A549 (cell line): Measurements from ENCODE around the gene ATP13A5. TPM values are rescaled to one million over a fixed set of nuclear protein-coding genes. Genes with fewer than 3 reads are reported as not detected.

Experiments used
- ATAC-seq, 2 experiments: fragments of 200-7000 bp in 1 of 2; fragments of >200 bp in 1 of 2; cut with Nextera tagmentation in 1 of 2; cut with Tn5 transposase in 1 of 2; 3 replicates each; pipeline versions ENCODE4 v1.8.0 to v1.9.1; 2018 to 2020; ENCODE audit warnings: mild to moderate bottlenecking in 1 of 2, moderate library complexity in 1 of 2
- CTCF ChIA-PET: fragments of 300-600 bp; sonication (Branson Sonifier 250); formaldehyde crosslinking; extraction: SDS; loops from one replicate; lab custom pipeline; 2021; ENCODE audit warnings: antibody characterized with exemption, inconsistent platforms; lab: Yijun Ruan, JAX
- POLR2A ChIA-PET: fragments of 350-600 bp; formaldehyde crosslinking; extraction: SDS; loops from one replicate; lab custom pipeline; 2021; ENCODE audit warnings: antibody characterized with exemption, inconsistent platforms; lab: Yijun Ruan, JAX
- DNase-seq, 2 experiments: peaks; one replicate each; pipeline versions ENCODE4 v3.0.0 to v3.0.0-alpha.2; 2011 to 2016; ENCODE audit warnings: low read depth in 1 of 2, low spot score in 1 of 2
- FAIRE-seq: peaks from 2 replicates; lab custom pipeline; 2011; peaks lifted over from hg19 to GRCh38; lab: Jason Lieb, UNC
- H3K27ac ChIP-seq, 2 experiments: fragments of >200 bp; sonication (Bioruptor Twin); formaldehyde crosslinking; 3 replicates each; pipeline ENCODE4 v1.5.1; 2016 to 2017
- H3K4me1 ChIP-seq: fragments of >200 bp; sonication (Bioruptor Twin); formaldehyde crosslinking; 3 replicates; pipeline ENCODE4 v1.6.1; 2016
- H3K4me2 ChIP-seq: fragments of >200 bp; sonication (Bioruptor Twin); formaldehyde crosslinking; 3 replicates; pipeline ENCODE4 v1.6.1; 2016
- H3K4me3 ChIP-seq: fragments of >200 bp; sonication (Bioruptor Twin); formaldehyde crosslinking; 3 replicates; pipeline ENCODE4 v1.5.1; 2016
- H3K9me3 ChIP-seq: fragments of >200 bp; sonication (Bioruptor Twin); formaldehyde crosslinking; 3 replicates; pipeline ENCODE4 v1.6.1; 2016
- BCL3 ChIP-seq: fragments of >200 bp; sonication (Bioruptor Twin); formaldehyde crosslinking; IDR thresholded peaks from 3 replicates; pipeline ENCODE4 v1.6.1; 2016
- CBX2 ChIP-seq: fragments of 200-600 bp; sonication (generic); IDR thresholded peaks from 2 replicates; pipeline ENCODE4 v1.6.1; 2016; ENCODE audit warnings: low read depth, mild to moderate bottlenecking, borderline replicate concordance
- EP300 ChIP-seq, 2 experiments: fragments of >200 bp; sonication (Bioruptor Twin); formaldehyde crosslinking; IDR thresholded peaks; 2 replicates in 1 of 2; 3 replicates in 1 of 2; pipeline ENCODE4 v1.6.1; 2016 to 2017
- HEYL ChIP-seq: fragments of 250-450 bp; sonication (Bioruptor Pico); IDR thresholded peaks from 2 replicates; pipeline ENCODE4 v1.8.0; 2021; ENCODE audit warnings: mild to moderate bottlenecking, moderate library complexity
- HOXA7 ChIP-seq: fragments of 250-450 bp; sonication (Bioruptor Pico); IDR thresholded peaks from 2 replicates; pipeline ENCODE4 v1.5.0; 2020; ENCODE audit warnings: mild to moderate bottlenecking, moderate library complexity
- HOXB13 ChIP-seq: fragments of 250-450 bp; sonication (Bioruptor Pico); IDR thresholded peaks from 2 replicates; pipeline ENCODE4 v1.5.0; 2020; ENCODE audit warnings: low read depth, mild to moderate bottlenecking, moderate library complexity
- MYC ChIP-seq: IDR thresholded peaks from 2 replicates; pipeline ENCODE4 v1.6.1; 2012; ENCODE audit warnings: mild to moderate bottlenecking, inconsistent platforms, low read length, improper control_type of control experiment, borderline replicate concordance
- NFE2L2 ChIP-seq: fragments of 150-350 bp; conservative IDR thresholded peaks from 2 replicates; pipeline ENCODE4 v1.6.1; 2014; ENCODE audit warnings: low read length
- PHF8 ChIP-seq: fragments of 200-600 bp; sonication (generic); IDR thresholded peaks from 2 replicates; pipeline ENCODE4 v1.6.1; 2016; ENCODE audit warnings: low read depth, mild to moderate bottlenecking, antibody characterized with exemption, moderate library complexity, borderline replicate concordance
- RAD21 ChIP-seq, 2 experiments: fragments of >200 bp in 1 of 2; sonication (Bioruptor Twin) in 1 of 2; formaldehyde crosslinking in 1 of 2; IDR thresholded peaks in 1 of 2; conservative IDR thresholded peaks in 1 of 2; 2 replicates in 1 of 2; 3 replicates in 1 of 2; pipeline ENCODE4 v1.6.1; 2012 to 2018; ENCODE audit warnings: inconsistent platforms in 1 of 2
- RARB ChIP-seq: fragments of 250-450 bp; sonication (Bioruptor Pico); IDR thresholded peaks from 2 replicates; pipeline ENCODE4 v1.8.0; 2021; ENCODE audit warnings: mild to moderate bottlenecking, moderate library complexity
- RNF2 ChIP-seq: fragments of 200-600 bp; sonication (generic); IDR thresholded peaks from 2 replicates; pipeline ENCODE4 v1.6.1; 2016; ENCODE audit warnings: low read depth, mild to moderate bottlenecking, antibody characterized with exemption, moderate library complexity, borderline replicate concordance
- SREBF2 ChIP-seq: fragments of 450-650 bp; IDR thresholded peaks from 2 replicates; pipeline ENCODE4 v1.6.1; 2014; ENCODE audit warnings: mild to moderate bottlenecking, moderate library complexity
- TP53 ChIP-seq: fragments of 250-450 bp; sonication (Bioruptor Pico); IDR thresholded peaks from 2 replicates; pipeline ENCODE4 v1.5.0; 2021; ENCODE audit warnings: mild to moderate bottlenecking, moderate library complexity
- ZC3H11A ChIP-seq: fragments of 450-650 bp; IDR thresholded peaks from 2 replicates; pipeline ENCODE4 v1.6.1; 2014; ENCODE audit warnings: antibody characterized with exemption, mild to moderate bottlenecking
- ZFP36 ChIP-seq: fragments of 450-650 bp; IDR thresholded peaks from 2 replicates; pipeline ENCODE4 v1.6.1; 2014; ENCODE audit warnings: borderline replicate concordance; ENCODE audit not compliant: partially characterized antibody
- ZNF302 ChIP-seq: fragments of 250-450 bp; sonication (Bioruptor Pico); IDR thresholded peaks from 2 replicates; pipeline ENCODE4 v1.9.0; 2021; ENCODE audit warnings: inconsistent platforms, mild to moderate bottlenecking, moderate library complexity
- WGBS: methylation state at CpG from one replicate; pipeline ENCODE4 v1.1.6; 2017; ENCODE audit errors: missing lambda C conversion rate; 5-methylcytosine and 5-hydroxymethylcytosine counted together
- polyA plus RNA-seq, 4 experiments: library from polyadenylated mRNA; depleted of rRNA in 3 of 4; stranded (reverse); fragments of >200 nt; fragmentation: RNase III in 1 of 4; extraction: RNeasy Plus Mini Kit Qiagen cat#74134 plus additional on column Dnase treatment in 1 of 4; gene quantifications; 2 replicates in 3 of 4; 3 replicates in 1 of 4; pipeline ENCODE4 v1.2.3, GENCODE V29; 2011 to 2017
- TF ChIP-seq, protein P1 (sequence below): fragments of 150-350 bp; IDR thresholded peaks from 2 replicates; pipeline ENCODE4 v1.6.1; 2014; ENCODE audit warnings: low read depth, mild to moderate bottlenecking, low read length
- TF ChIP-seq, protein P2 (sequence below): fragments of 250-450 bp; sonication (Bioruptor Pico); IDR thresholded peaks from 2 replicates; pipeline ENCODE4 v1.5.0; 2020; ENCODE audit warnings: low read depth, mild to moderate bottlenecking, moderate library complexity

ATP13A5 gene
- polyA plus RNA-seq, 2 of the 4 experiments (the other 2 are of a cell fraction): not detected

DNA sequence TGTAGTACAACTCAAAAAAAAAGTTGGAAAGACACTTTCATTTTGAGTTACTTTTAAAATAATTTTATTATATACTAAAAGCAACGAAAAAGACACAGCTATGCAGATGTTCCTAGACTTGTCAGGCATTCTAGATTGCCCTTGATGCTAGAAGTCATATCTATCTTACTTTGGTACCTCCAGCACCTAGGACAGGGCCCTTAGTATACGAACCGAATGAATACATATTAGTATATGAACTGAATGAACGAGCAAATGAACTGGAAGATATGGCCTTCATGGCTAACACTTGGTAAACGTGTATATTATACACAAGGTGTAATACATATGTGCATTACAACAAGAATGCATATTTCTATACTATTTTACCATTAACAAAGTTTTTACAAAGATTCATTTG, 24.1 kb downstream of the ATP13A5 start (continued):
- TF ChIP-seq, protein P1, sequence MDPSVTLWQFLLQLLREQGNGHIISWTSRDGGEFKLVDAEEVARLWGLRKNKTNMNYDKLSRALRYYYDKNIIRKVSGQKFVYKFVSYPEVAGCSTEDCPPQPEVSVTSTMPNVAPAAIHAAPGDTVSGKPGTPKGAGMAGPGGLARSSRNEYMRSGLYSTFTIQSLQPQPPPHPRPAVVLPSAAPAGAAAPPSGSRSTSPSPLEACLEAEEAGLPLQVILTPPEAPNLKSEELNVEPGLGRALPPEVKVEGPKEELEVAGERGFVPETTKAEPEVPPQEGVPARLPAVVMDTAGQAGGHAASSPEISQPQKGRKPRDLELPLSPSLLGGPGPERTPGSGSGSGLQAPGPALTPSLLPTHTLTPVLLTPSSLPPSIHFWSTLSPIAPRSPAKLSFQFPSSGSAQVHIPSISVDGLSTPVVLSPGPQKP: no peak
- no peak for TF ChIP-seq BCL3

DNA sequence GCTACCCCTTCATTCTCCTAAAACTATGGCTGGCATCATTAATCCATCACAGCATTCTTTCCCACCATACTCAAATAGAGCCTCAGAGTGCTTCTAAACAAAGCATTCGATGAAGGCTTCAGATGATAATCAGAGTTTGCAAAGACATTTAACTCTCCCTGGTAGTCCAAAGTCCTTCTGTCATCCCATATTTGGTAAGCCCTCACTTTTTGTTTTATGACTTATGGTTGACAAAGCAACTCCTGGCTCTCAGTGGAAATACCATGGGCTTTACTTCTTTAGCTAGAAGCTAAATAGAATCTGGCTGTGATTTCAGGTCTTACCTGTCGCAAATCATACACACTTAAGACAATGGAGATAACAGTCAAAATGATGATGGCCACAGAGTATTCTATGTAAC, 27.8 kb downstream of the ATP13A5 start:
- POLR2A ChIA-PET: no interaction called here
- FAIRE-seq: no peak

GRCh38 chr3:193348686-193349085, 29.9 kb downstream of the ATP13A5 start:
- DNase-seq (no peak), ATAC-seq (no peak), FAIRE-seq (no peak)
- Histone ChIP-seq H3K27ac (no peak overlapping the region), H3K4me1 (no peaks in the 10 kb centered on the region), H3K9me3 (no peaks in the 10 kb centered on the region), H3K4me2 (no peak overlapping the region), H3K4me3 (no peak overlapping the region)
- ChIA-PET POLR2A (no interaction called here), CTCF (no interaction called here)
- no peak for TF ChIP-seq MYC
- TF ChIP-seq ZFP36: no peak
- no peak for TF ChIP-seq SREBF2
- no peak for TF ChIP-seq CBX2
- TF ChIP-seq, protein P2, sequence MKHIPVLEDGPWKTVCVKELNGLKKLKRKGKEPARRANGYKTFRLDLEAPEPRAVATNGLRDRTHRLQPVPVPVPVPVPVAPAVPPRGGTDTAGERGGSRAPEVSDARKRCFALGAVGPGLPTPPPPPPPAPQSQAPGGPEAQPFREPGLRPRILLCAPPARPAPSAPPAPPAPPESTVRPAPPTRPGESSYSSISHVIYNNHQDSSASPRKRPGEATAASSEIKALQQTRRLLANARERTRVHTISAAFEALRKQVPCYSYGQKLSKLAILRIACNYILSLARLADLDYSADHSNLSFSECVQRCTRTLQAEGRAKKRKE: no peak
- TF ChIP-seq ZNF302 (CRISPR knock-in tag): no peak
- TF ChIP-seq RNF2: no peak
- no peak for TF ChIP-seq RARB (CRISPR knock-in tag)
- TF ChIP-seq HOXB13 (CRISPR knock-in tag): no peak
- no peak for TF ChIP-seq PHF8
- TF ChIP-seq HEYL (CRISPR knock-in tag): no peak
- no peak for TF ChIP-seq RAD21 (conservative IDR thresholded peaks at IDR 0.05 in 1 of 2, IDR thresholded peaks at IDR 0.05 in 1 of 2)
- no peak for TF ChIP-seq HOXA7 (CRISPR knock-in tag)
- TF ChIP-seq NFE2L2: no peak
- TF ChIP-seq, protein P1: no peak
- no peak for TF ChIP-seq ZC3H11A
- TF ChIP-seq EP300 (IDR thresholded peaks at IDR 0.05): no peak
- WGBS: 6% methylated on average over 3 of the region's 3 CpGs

More for the DNA sequence above, 27.8 kb downstream of the ATP13A5 start:
- DNase-seq (no peak), ATAC-seq (no peak)
- Histone ChIP-seq H3K4me1 (no peaks in the 10 kb centered on the region), H3K4me3 (no peak overlapping the region), H3K27ac (no peak overlapping the region), H3K9me3 (no peaks in the 10 kb centered on the region), H3K4me2 (no peak overlapping the region)
- WGBS: 6% methylated on average over 2 of the region's 2 CpGs
- no peak for TF ChIP-seq TP53 (CRISPR knock-in tag)
- CTCF ChIA-PET: no interaction called here
